DMS153 treated with DMSO at 0.1 percent for 48 hours (cell line): Measurements from ENCODE around the gene TMEM212.
"Not testable (repeated sequence)": the region's sequence is repeated elsewhere in the genome, so short reads cannot be mapped to it uniquely, and the experiment has no call there.

Experiments
- DNase-seq: peaks from one replicate; lab custom pipeline; 2025; ENCODE audit not compliant: unreplicated experiment; lab: John Stamatoyannopoulos, UW

The TMEM212 gene

GRCh38 chr3:171854649-171855305 is 11.6 kb downstream of the TMEM212 start:
- DNase-seq, result no peak

- not testable (repeated sequence) for DNase-seq
Observed at GRCh38 chr3:171858770-171859169, 15.6 kb downstream of the TMEM212 start.

GRCh38 chr3:171860830-171861535 is 17.8 kb downstream of the TMEM212 start:
- DNase-seq, result no peak

- DNase-seq, result no peak
Observed at GRCh38 chr3:171862392-171862791, 19.2 kb downstream of the TMEM212 start.

GRCh38 chr3:171862993-171863521 is 19.9 kb downstream of the TMEM212 start:
- no peak for DNase-seq

- no peak for DNase-seq
Observed at GRCh38 chr3:171863920-171864319, 20.8 kb downstream of the TMEM212 start.

- DNase-seq, result no peak
Observed at GRCh38 chr3:171865191-171865865, 22.2 kb downstream of the TMEM212 start.

- no peak for DNase-seq
Observed at GRCh38 chr3:171867981-171868380, 24.8 kb downstream of the TMEM212 start.

GRCh38 chr3:171871392-171872274 is 28.5 kb downstream of the TMEM212 start:
- no peak for DNase-seq

GRCh38 chr3:171873580-171873979 is 30.4 kb downstream of the TMEM212 start:
- DNase-seq, result no peak

GRCh38 chr3:171874251-171874681 is 31.1 kb downstream of the TMEM212 start:
- no peak for DNase-seq

- no peak for DNase-seq
Observed at GRCh38 chr3:171874879-171875278, 31.7 kb downstream of the TMEM212 start.

GRCh38 chr3:171875923-171876412 is 32.8 kb downstream of the TMEM212 start:
- DNase-seq, result no peak

- DNase-seq, result no peak
Observed at GRCh38 chr3:171876680-171877147, 33.6 kb downstream of the TMEM212 start.

GRCh38 chr3:171878461-171879225 is 35.5 kb downstream of the TMEM212 start:
- no peak for DNase-seq

- DNase-seq, result no peak
Observed at GRCh38 chr3:171879472-171879871, 36.3 kb downstream of the TMEM212 start.

- no peak for DNase-seq
Observed at GRCh38 chr3:171880101-171880870, 37.1 kb downstream of the TMEM212 start.

GRCh38 chr3:171881251-171881650 is 38.1 kb downstream of the TMEM212 start:
- no peak for DNase-seq
